C4-2B (cell line): ENCODE results near the gene CLSTN1.

Experiments
- H3K27ac ChIP-seq: fragments of 450-650 bp; 2 replicates; pipeline ENCODE4 v1.5.1; 2017
- ZFX ChIP-seq: fragments of 450-650 bp; IDR thresholded peaks from 2 replicates; pipeline ENCODE4 v1.6.1; 2017
- TF ChIP-seq, protein P1 (sequence below): fragments of 450-650 bp; conservative IDR thresholded peaks from 2 replicates; pipeline ENCODE4 v1.5.1; 2017; ENCODE audit warnings: mild to moderate bottlenecking

CLSTN1 gene

DNA sequence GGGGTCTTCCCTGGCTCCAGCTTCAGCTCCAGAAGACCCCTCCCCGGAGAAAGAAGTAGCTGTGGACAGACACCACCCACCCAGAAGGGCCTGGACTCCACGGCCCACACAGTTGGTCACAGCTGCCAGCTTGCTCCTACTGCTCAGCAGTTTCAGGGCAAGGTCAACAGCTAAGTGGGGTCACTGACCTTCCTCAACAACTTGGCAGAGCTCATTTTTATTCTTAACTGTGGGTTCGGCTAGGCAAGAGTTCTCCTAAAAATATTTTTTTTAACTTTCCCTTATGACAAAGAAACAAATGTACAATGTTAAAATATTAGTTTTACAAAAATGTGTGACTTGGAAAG, 44.5 kb upstream of the CLSTN1 start:
- TF ChIP-seq, protein P1, sequence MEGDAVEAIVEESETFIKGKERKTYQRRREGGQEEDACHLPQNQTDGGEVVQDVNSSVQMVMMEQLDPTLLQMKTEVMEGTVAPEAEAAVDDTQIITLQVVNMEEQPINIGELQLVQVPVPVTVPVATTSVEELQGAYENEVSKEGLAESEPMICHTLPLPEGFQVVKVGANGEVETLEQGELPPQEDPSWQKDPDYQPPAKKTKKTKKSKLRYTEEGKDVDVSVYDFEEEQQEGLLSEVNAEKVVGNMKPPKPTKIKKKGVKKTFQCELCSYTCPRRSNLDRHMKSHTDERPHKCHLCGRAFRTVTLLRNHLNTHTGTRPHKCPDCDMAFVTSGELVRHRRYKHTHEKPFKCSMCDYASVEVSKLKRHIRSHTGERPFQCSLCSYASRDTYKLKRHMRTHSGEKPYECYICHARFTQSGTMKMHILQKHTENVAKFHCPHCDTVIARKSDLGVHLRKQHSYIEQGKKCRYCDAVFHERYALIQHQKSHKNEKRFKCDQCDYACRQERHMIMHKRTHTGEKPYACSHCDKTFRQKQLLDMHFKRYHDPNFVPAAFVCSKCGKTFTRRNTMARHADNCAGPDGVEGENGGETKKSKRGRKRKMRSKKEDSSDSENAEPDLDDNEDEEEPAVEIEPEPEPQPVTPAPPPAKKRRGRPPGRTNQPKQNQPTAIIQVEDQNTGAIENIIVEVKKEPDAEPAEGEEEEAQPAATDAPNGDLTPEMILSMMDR, result no peak
- TF ChIP-seq ZFX, result no peak
- no peak overlapping the region for H3K27ac ChIP-seq

DNA sequence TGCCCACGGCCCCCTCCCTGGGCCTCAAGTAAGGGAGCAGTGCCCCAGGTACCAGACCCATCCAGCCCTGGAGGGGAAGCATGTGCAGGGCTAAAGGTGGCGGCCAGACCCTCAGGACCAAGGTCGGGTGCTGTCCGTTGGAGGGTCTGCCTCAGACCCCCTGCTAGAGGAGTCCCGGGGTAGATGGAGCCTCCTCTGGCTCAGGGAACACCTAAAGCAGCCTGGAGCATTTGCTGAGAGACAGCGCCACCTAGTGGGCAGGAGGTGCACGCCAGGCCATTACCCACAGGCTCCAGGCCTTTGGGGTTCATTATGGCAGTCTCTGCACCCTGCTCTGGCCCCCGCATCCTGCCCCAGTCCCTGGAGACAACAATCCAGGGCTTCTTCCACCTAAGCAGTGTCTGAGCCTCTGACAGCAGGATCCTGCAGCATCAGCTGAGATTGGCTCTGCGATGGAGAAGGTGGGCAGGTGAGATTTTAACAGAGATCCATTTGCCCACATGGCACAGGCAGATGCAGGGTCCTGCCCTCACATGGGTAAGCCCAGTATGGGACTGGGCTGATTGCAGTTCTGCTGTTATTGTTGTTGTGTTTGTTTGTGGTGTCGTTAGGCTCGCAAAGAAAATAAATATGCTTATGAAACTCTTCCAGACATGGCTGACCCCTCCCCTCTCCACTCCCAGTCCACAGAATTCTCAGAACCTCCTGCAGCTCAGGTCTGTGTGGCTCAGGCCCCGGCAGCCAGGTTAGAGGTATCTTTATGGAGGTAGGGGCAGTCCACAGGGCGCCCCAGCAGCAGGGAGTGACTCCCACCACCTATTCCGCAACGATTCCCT, 43.9 kb upstream of the CLSTN1 start:
- H3K27ac ChIP-seq, result no peak overlapping the region; the same call in 1 of the 2 replicates
- no peak for TF ChIP-seq ZFX
- TF ChIP-seq, protein P1, result peak; percentile 98

DNA sequence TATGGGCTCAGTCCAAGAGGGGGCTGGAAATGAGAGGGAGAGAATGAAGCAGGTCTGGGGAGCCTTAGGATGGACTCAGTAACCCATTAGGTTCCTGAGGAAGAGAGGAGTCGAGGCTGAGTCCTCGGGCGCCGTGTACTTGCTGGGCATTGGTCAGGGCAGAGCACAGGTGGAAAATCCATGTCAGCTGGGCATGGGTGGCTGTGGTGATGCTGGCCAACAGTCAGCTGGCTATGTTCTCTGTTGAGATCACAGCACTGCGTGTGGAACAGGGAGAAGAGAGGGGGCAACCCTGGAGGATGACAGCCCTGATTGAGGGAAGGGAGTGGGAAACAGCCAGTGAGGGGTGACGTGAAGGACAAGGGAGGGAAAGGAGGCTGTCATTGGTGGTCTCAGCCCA, 43.1 kb upstream of the CLSTN1 start:
- TF ChIP-seq, protein P1, result no peak
- no peak for TF ChIP-seq ZFX
- no peak overlapping the region; the same call in 1 of the 2 replicates for H3K27ac ChIP-seq

DNA sequence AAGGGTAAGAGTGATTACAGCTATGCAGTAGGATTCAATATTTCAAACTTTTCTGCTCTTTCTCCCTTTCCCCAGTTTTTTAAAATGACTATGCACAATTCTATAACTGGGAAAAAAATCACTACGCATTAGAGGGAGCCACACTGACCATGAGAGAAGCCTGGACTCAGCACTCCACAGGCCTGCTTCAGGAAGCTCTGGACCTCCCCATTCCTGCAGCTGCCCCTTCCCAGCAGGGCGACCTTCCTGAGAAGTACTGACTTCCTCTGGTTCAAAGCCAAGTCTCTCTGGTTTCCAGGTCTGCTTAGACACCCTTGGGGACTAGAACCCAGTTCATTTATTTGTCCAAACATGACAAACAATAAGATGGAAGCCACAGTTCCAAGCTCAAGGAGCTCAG, 42.0 kb upstream of the CLSTN1 start:
- no peak for TF ChIP-seq ZFX
- TF ChIP-seq, protein P1, result no peak
- H3K27ac ChIP-seq, result no peak overlapping the region

DNA sequence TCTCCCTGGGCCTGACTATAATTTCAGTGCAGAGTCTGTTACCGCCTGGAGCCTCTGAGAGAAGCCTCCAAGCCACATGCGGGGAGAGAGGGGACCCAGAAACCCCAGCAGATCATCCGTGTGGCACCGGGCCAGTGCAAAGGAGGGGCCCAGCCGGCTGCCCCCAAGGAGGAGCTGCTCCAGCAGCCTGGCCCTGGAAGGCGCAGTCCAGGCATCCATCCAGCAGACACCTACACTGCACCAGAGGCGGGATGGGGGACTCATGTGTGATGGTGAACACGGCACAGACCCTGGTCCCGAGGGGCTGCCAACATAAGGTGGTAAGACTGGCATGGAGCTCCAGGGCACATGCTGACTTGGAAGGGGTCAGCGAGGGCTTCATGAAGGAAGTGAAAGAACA, 39.6 kb upstream of the CLSTN1 start:
- no peak overlapping the region for H3K27ac ChIP-seq
- TF ChIP-seq, protein P1, result no peak
- TF ChIP-seq ZFX, result no peak

DNA sequence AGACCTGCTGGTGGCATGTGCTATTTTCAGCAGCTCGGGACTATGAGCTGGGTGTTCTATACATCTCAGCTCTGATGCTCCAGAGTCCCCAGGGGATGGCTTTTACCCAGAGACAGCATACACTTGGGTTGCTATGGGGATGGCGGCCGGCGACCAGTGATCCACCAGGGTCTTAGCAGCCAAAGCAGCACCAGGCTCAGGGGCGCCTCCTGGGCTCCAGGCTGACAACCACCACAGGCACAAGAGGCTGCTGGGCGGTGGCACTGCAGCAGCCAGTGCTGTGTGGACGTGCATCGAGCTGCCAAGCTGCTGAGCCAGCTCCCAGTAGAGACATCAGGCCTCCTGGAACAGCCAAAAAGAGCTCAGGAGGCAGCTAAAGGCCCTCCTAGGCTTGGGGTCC, 37.6 kb upstream of the CLSTN1 start:
- no peak overlapping the region for H3K27ac ChIP-seq
- TF ChIP-seq, protein P1, result no peak
- no peak for TF ChIP-seq ZFX

DNA sequence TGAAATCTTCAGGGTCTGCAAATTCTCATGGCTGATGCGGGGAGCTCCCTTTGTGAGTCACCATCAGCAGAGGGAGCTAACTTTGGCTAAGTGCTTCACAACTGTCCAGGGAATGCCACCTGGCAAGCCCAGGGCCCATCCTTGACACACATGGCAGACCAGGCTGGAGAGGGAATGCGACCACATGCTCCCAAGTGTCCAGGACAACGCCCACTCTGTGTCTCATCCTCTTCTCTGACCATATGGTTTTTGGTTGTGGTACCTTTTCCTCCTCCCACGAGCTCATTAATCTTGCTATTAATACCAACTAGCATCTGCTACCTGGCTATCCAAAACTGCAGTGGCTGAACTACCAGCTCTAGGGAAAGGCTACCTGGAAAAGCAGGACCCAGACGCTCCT, 37.1 kb upstream of the CLSTN1 start:
- no peak overlapping the region for H3K27ac ChIP-seq
- TF ChIP-seq, protein P1, result no peak
- no peak for TF ChIP-seq ZFX
